A549 (cell line): ENCODE results near the gene CMTR1. TPM values are rescaled to one million over a fixed set of nuclear protein-coding genes. Genes with fewer than 3 reads are reported as not detected.

ENCODE experiments used
- ATAC-seq, 2 experiments: fragments of 200-7000 bp in 1 of 2; fragments of >200 bp in 1 of 2; cut with Nextera tagmentation in 1 of 2; cut with Tn5 transposase in 1 of 2; 3 replicates each; pipeline versions ENCODE4 v1.8.0 to v1.9.1; 2018 to 2020; ENCODE audit warnings: mild to moderate bottlenecking in 1 of 2, moderate library complexity in 1 of 2
- CTCF ChIA-PET: fragments of 300-600 bp; sonication (Branson Sonifier 250); formaldehyde crosslinking; extraction: SDS; loops from one replicate; lab custom pipeline; 2021; ENCODE audit warnings: antibody characterized with exemption, inconsistent platforms; lab: Yijun Ruan, JAX
- POLR2A ChIA-PET: fragments of 350-600 bp; formaldehyde crosslinking; extraction: SDS; loops from one replicate; lab custom pipeline; 2021; ENCODE audit warnings: antibody characterized with exemption, inconsistent platforms; lab: Yijun Ruan, JAX
- DNase-seq, 2 experiments: peaks; one replicate each; pipeline versions ENCODE4 v3.0.0 to v3.0.0-alpha.2; 2011 to 2016; ENCODE audit warnings: low read depth in 1 of 2, low spot score in 1 of 2
- FAIRE-seq: peaks from 2 replicates; lab custom pipeline; 2011; peaks lifted over from hg19 to GRCh38; lab: Jason Lieb, UNC
- H3K27ac ChIP-seq, 2 experiments: fragments of >200 bp; sonication (Bioruptor Twin); formaldehyde crosslinking; 3 replicates each; pipeline ENCODE4 v1.5.1; 2016 to 2017
- H3K4me1 ChIP-seq: fragments of >200 bp; sonication (Bioruptor Twin); formaldehyde crosslinking; 3 replicates; pipeline ENCODE4 v1.6.1; 2016
- H3K4me2 ChIP-seq: fragments of >200 bp; sonication (Bioruptor Twin); formaldehyde crosslinking; 3 replicates; pipeline ENCODE4 v1.6.1; 2016
- H3K4me3 ChIP-seq: fragments of >200 bp; sonication (Bioruptor Twin); formaldehyde crosslinking; 3 replicates; pipeline ENCODE4 v1.5.1; 2016
- H3K9me3 ChIP-seq: fragments of >200 bp; sonication (Bioruptor Twin); formaldehyde crosslinking; 3 replicates; pipeline ENCODE4 v1.6.1; 2016
- BCL3 ChIP-seq: fragments of >200 bp; sonication (Bioruptor Twin); formaldehyde crosslinking; IDR thresholded peaks from 3 replicates; pipeline ENCODE4 v1.6.1; 2016
- CBX2 ChIP-seq: fragments of 200-600 bp; sonication (generic); IDR thresholded peaks from 2 replicates; pipeline ENCODE4 v1.6.1; 2016; ENCODE audit warnings: low read depth, mild to moderate bottlenecking, borderline replicate concordance
- ELK1 ChIP-seq: fragments of 150-350 bp; IDR thresholded peaks from 2 replicates; pipeline ENCODE4 v1.6.1; 2014; ENCODE audit warnings: low read depth, mild to moderate bottlenecking, low read length
- FOSB ChIP-seq: fragments of 250-450 bp; sonication (Bioruptor Pico); IDR thresholded peaks from 2 replicates; pipeline ENCODE4 v1.5.0; 2020; ENCODE audit warnings: mild to moderate bottlenecking, moderate library complexity
- HOXA7 ChIP-seq: fragments of 250-450 bp; sonication (Bioruptor Pico); IDR thresholded peaks from 2 replicates; pipeline ENCODE4 v1.5.0; 2020; ENCODE audit warnings: mild to moderate bottlenecking, moderate library complexity
- HOXB13 ChIP-seq: fragments of 250-450 bp; sonication (Bioruptor Pico); IDR thresholded peaks from 2 replicates; pipeline ENCODE4 v1.5.0; 2020; ENCODE audit warnings: low read depth, mild to moderate bottlenecking, moderate library complexity
- JUN ChIP-seq, 2 experiments: fragments of >200 bp; sonication (Bioruptor Twin); formaldehyde crosslinking; IDR thresholded peaks; 2 replicates in 1 of 2; 3 replicates in 1 of 2; pipeline ENCODE4 v1.6.1; 2016 to 2017
- JUNB ChIP-seq: fragments of >200 bp; sonication (Bioruptor Twin); formaldehyde crosslinking; IDR thresholded peaks from 2 replicates; pipeline ENCODE4 v1.6.1; 2016
- KDM1A ChIP-seq: fragments of 200-600 bp; sonication (generic); IDR thresholded peaks from 2 replicates; pipeline ENCODE4 v1.6.1; 2016; ENCODE audit warnings: low read depth, mild to moderate bottlenecking
- NR3C1 ChIP-seq: fragments of >200 bp; sonication (Bioruptor Twin); formaldehyde crosslinking; IDR thresholded peaks from 3 replicates; pipeline ENCODE4 v1.6.1; 2017
- PHF8 ChIP-seq: fragments of 200-600 bp; sonication (generic); IDR thresholded peaks from 2 replicates; pipeline ENCODE4 v1.6.1; 2016; ENCODE audit warnings: low read depth, mild to moderate bottlenecking, antibody characterized with exemption, moderate library complexity, borderline replicate concordance
- RCOR1 ChIP-seq: fragments of 150-350 bp; IDR thresholded peaks from 2 replicates; pipeline ENCODE4 v1.6.1; 2014; ENCODE audit warnings: antibody characterized with exemption, low read length, low read depth
- REST ChIP-seq: fragments of 200-600 bp; sonication (generic); IDR thresholded peaks from 2 replicates; pipeline ENCODE4 v1.6.1; 2016; ENCODE audit warnings: antibody characterized with exemption, mild to moderate bottlenecking, moderate library complexity
- RFX5 ChIP-seq: fragments of 450-650 bp; IDR thresholded peaks from 2 replicates; pipeline ENCODE4 v1.7.1; 2014; ENCODE audit warnings: antibody characterized with exemption, mild to moderate bottlenecking, moderate library complexity
- SMC3 ChIP-seq: fragments of >200 bp; sonication (Bioruptor Twin); formaldehyde crosslinking; IDR thresholded peaks from 3 replicates; pipeline ENCODE4 v1.6.1; 2018; ENCODE audit warnings: inconsistent platforms
- SREBF2 ChIP-seq: fragments of 450-650 bp; IDR thresholded peaks from 2 replicates; pipeline ENCODE4 v1.6.1; 2014; ENCODE audit warnings: mild to moderate bottlenecking, moderate library complexity
- TFCP2L1 ChIP-seq: fragments of 250-450 bp; sonication (Bioruptor Pico); IDR thresholded peaks from 2 replicates; pipeline ENCODE4 v1.5.0; 2021; ENCODE audit warnings: mild to moderate bottlenecking
- USF2 ChIP-seq: fragments of 450-650 bp; IDR thresholded peaks from 2 replicates; pipeline ENCODE4 v1.6.1; 2014; ENCODE audit warnings: antibody characterized with exemption
- WGBS: methylation state at CpG from one replicate; pipeline ENCODE4 v1.1.6; 2017; ENCODE audit errors: missing lambda C conversion rate; 5-methylcytosine and 5-hydroxymethylcytosine counted together
- polyA plus RNA-seq, 4 experiments: library from polyadenylated mRNA; depleted of rRNA in 3 of 4; stranded (reverse); fragments of >200 nt; fragmentation: RNase III in 1 of 4; extraction: RNeasy Plus Mini Kit Qiagen cat#74134 plus additional on column Dnase treatment in 1 of 4; gene quantifications; 2 replicates in 3 of 4; 3 replicates in 1 of 4; pipeline ENCODE4 v1.2.3, GENCODE V29; 2011 to 2017

The CMTR1 gene
- polyA plus RNA-seq, 2 of the 4 experiments (the other 2 are of a cell fraction) = 17.0 to 17.8 TPM

GRCh38 chr6:37516076-37516919, 83.3 kb downstream of the CMTR1 start:
- FAIRE-seq (no peak), ATAC-seq (peak in 1 of 2 experiments; percentile 48; a peak in 3 of 6 replicates), DNase-seq (no peak)
- H3K27ac ChIP-seq = peak overlapping the region in 1 of 2 experiments; percentile 55; a peak in 3 of 6 replicates
- TF ChIP-seq JUN (IDR thresholded peaks at IDR 0.05) (no peak), USF2 (peak; percentile 35; the same call in 1 of the 2 replicates)
- H3K4me3 ChIP-seq = no peak overlapping the region
- ChIA-PET CTCF (interaction anchor here (0.8 to 1.3 kb wide), 2 partner anchors 12 to 18 kb away, joined by 4 to 5 read pairs; no protein-coding TSS in a partner anchor), POLR2A (no interaction called here)
- H3K4me2 ChIP-seq = peak overlapping the region; percentile 32; the same call in 2 of the 3 replicates
- peaks cover 11% of the 10 kb centered on the region; the same call in 1 of the 3 replicates for H3K4me1 ChIP-seq
- no peaks in the 10 kb centered on the region for H3K9me3 ChIP-seq
- 22% methylated on average over 6 of the region's 18 CpGs for WGBS

GRCh38 chr6:37516920-37517405, 83.9 kb downstream of the CMTR1 start:
- H3K27ac ChIP-seq = peak overlapping the region in 1 of 2 experiments; percentile 55; a peak in 2 of 6 replicates
- WGBS = 59% methylated on average over 6 of the region's 16 CpGs

More at GRCh38 chr6:37516920-37517405, 83.9 kb downstream of the CMTR1 start:
- Histone ChIP-seq H3K9me3 (no peaks in the 10 kb centered on the region), H3K4me3 (no peak overlapping the region), H3K4me2 (no peak overlapping the region), H3K4me1 (peaks cover 11% of the 10 kb centered on the region; the same call in 1 of the 3 replicates)
- POLR2A ChIA-PET = no interaction called here
- FAIRE-seq = no peak
- CTCF ChIA-PET = interaction anchor here (0.8 to 1.3 kb wide), 2 partner anchors 13 to 17 kb away, joined by 4 to 5 read pairs; no protein-coding TSS in a partner anchor
- no peak; a peak in 1 of 6 replicates for ATAC-seq
- TF ChIP-seq KDM1A (no peak), HOXB13 (CRISPR knock-in tag) (no peak), HOXA7 (CRISPR knock-in tag) (no peak), NR3C1 (no peak), JUN (IDR thresholded peaks at IDR 0.05) (no peak), JUNB (no peak), PHF8 (no peak), BCL3 (no peak), RCOR1 (no peak), ELK1 (no peak), SMC3 (no peak), RFX5 (no peak), FOSB (no peak), REST (no peak), SREBF2 (no peak), CBX2 (no peak), TFCP2L1 (CRISPR knock-in tag) (no peak)
- no peak for DNase-seq
